Tibial artery (tissue), 4 donors: ENCODE measurements around the gene SVEP1.

Source experiments
- DNase-seq, 2 donors: peaks; one replicate each; pipeline ENCODE4 v3.0.0-alpha.2; 2019
- H3K27ac ChIP-seq, 2 donors: fragments of 200-600 bp; sonication (generic) in 1 of 2; 1 replicate in 1 of 2; 2 replicates in 1 of 2; pipeline ENCODE4 v1.5.1; 2018 to 2019; ENCODE audit warnings: mild to moderate bottlenecking in 1 of 2
- H3K27me3 ChIP-seq, 2 donors: fragments of 200-600 bp; sonication (generic) in 1 of 2; one replicate each; pipeline versions ENCODE4 v1.5.1 to v1.6.0; 2016 to 2019
- H3K36me3 ChIP-seq, 3 donors: fragments of 200-600 bp; sonication (generic) in 2 of 3; one replicate each; pipeline ENCODE4 v1.5.1; 2016 to 2019; ENCODE audit warnings: mild to moderate bottlenecking in 2 of 3
- H3K4me1 ChIP-seq, 4 donors: fragments of 200-600 bp; sonication (generic) in 2 of 4; 1 replicate in 3 of 4; 2 replicates in 1 of 4; pipeline ENCODE4 v1.5.1; 2016 to 2019
- H3K4me3 ChIP-seq, 2 donors: fragments of 200-600 bp; sonication (generic) in 1 of 2; 1 replicate in 1 of 2; 2 replicates in 1 of 2; pipeline ENCODE4 v1.5.1; 2018 to 2019; ENCODE audit warnings: mild to moderate bottlenecking in 2 of 2
- H3K9me3 ChIP-seq, 3 donors: fragments of 200-600 bp; sonication (generic) in 1 of 3; one replicate each; pipeline ENCODE4 v1.5.1; 2016 to 2019
- CTCF ChIP-seq, 2 experiments: fragments of 200-600 bp in 1 of 2; fragments of 450-650 bp in 1 of 2; IDR thresholded peaks; one replicate each; pipeline ENCODE4 v1.5.1; 2017 to 2019; ENCODE audit warnings: antibody characterized with exemption in 2 of 2, mild to moderate bottlenecking in 1 of 2, moderate library complexity in 1 of 2
- intact Hi-C: fragments of 100-400 bp; cut with DNase I; formaldehyde crosslinking; loops from one replicate; pipeline ENCODE4 v1.15.0; 2023; ENCODE audit warnings: low total_unique reads

The SVEP1 gene

GRCh38 chr9:110545705-110546104 is 33.8 kb downstream of the SVEP1 start:
- intact Hi-C loops, result no loop called here
- TF ChIP-seq CTCF (IDR thresholded peaks at IDR 0.05), result no peak
- Histone ChIP-seq H3K36me3 (no peaks in the 10 kb centered on the region), H3K27ac (no peak overlapping the region), H3K27me3 (no peaks in the 10 kb centered on the region), H3K4me3 (no peak overlapping the region), H3K4me1 (peaks cover 0 to 7% (median 2%) of the 10 kb centered on the region in 4 donors), H3K9me3 (no peaks in the 10 kb centered on the region)
- DNase-seq, result no peak

GRCh38 chr9:110543631-110544051 is 35.9 kb downstream of the SVEP1 start:
- DNase-seq, result no peak
- H3K27ac ChIP-seq, result no peak overlapping the region
- no peak for TF ChIP-seq CTCF (IDR thresholded peaks at IDR 0.05)
- H3K27me3 ChIP-seq, result no peaks in the 10 kb centered on the region
- intact Hi-C loops, result no loop called here
- no peak overlapping the region for H3K4me3 ChIP-seq
- no peaks in the 10 kb centered on the region for H3K9me3 ChIP-seq
- H3K4me1 ChIP-seq, result peaks cover 0 to 13% (median 3%) of the 10 kb centered on the region in 4 donors
- no peaks in the 10 kb centered on the region for H3K36me3 ChIP-seq

GRCh38 chr9:110541950-110542349 is 37.6 kb downstream of the SVEP1 start:
- Histone ChIP-seq H3K4me1 (peaks cover 0 to 30% (median 7%) of the 10 kb centered on the region in 4 donors), H3K36me3 (no peaks in the 10 kb centered on the region), H3K9me3 (no peaks in the 10 kb centered on the region), H3K27me3 (no peaks in the 10 kb centered on the region), H3K27ac (no peak overlapping the region), H3K4me3 (no peak overlapping the region)
- TF ChIP-seq CTCF (IDR thresholded peaks at IDR 0.05), result no peak
- DNase-seq, result no peak
- intact Hi-C loops, result no loop called here

GRCh38 chr9:110538647-110539041 is 40.9 kb downstream of the SVEP1 start:
- H3K4me3 ChIP-seq, result no peak overlapping the region

GRCh38 chr9:110537841-110538646 is 41.5 kb downstream of the SVEP1 start:
- Histone ChIP-seq H3K4me1 (peaks cover 0 to 34% (median 10%) of the 10 kb centered on the region in 4 donors), H3K9me3 (no peaks in the 10 kb centered on the region), H3K4me3 (no peak overlapping the region), H3K36me3 (no peaks in the 10 kb centered on the region), H3K27ac (peak overlapping the region in 1 of 2 donors; percentile 10), H3K27me3 (no peaks in the 10 kb centered on the region)
- no peak for DNase-seq
- intact Hi-C loops, result no loop called here
- no peak for TF ChIP-seq CTCF (IDR thresholded peaks at IDR 0.05)

More at GRCh38 chr9:110538647-110539041, 40.9 kb downstream of the SVEP1 start:
- intact Hi-C loops, result no loop called here
- Histone ChIP-seq H3K9me3 (no peaks in the 10 kb centered on the region), H3K36me3 (no peaks in the 10 kb centered on the region), H3K4me1 (peaks cover 0 to 38% (median 12%) of the 10 kb centered on the region in 4 donors), H3K27ac (no peak overlapping the region), H3K27me3 (no peaks in the 10 kb centered on the region)
- DNase-seq, result no peak
- no peak for TF ChIP-seq CTCF (IDR thresholded peaks at IDR 0.05)
